Spleen (tissue), 11 donors: Measurements from ENCODE around the gene AKAP6. TPM values are rescaled to one million over a fixed set of nuclear protein-coding genes. Genes with fewer than 3 reads are reported as not detected.

Experiments used
- DNase-seq: peaks from one replicate; pipeline ENCODE4 v3.0.0-alpha.2; 2020
- H3K27ac ChIP-seq, 8 donors: fragments of 200-600 bp; sonication (generic) in 7 of 8; 1 replicate in 4 of 8; 2 replicates in 4 of 8; pipeline versions ENCODE4 v1.5.0 to v1.8.0; 2016 to 2021; ENCODE audit warnings: inconsistent platforms in 4 of 8, mild to moderate bottlenecking in 4 of 8, moderate library complexity in 1 of 8
- H3K27me3 ChIP-seq, 7 donors: fragments of 200-600 bp; sonication (generic) in 6 of 7; replicated peaks in 1 of 7; 1 replicate in 4 of 7; 2 replicates in 3 of 7; pipeline versions ENCODE4 v1.5.0 to v1.8.0; 2016 to 2021; ENCODE audit warnings: inconsistent platforms in 3 of 7, mild to moderate bottlenecking in 1 of 7
- H3K36me3 ChIP-seq, 6 donors: fragments of 200-600 bp; sonication (generic) in 5 of 6; 1 replicate in 4 of 6; 2 replicates in 2 of 6; pipeline versions ENCODE4 v1.5.0 to v1.8.0; 2016 to 2021; ENCODE audit warnings: inconsistent platforms in 2 of 6
- H3K4me1 ChIP-seq, 6 donors: fragments of 200-600 bp; sonication (generic) in 5 of 6; 1 replicate in 3 of 6; 2 replicates in 3 of 6; pipeline versions ENCODE4 v1.5.0 to v1.8.0; 2016 to 2021; ENCODE audit warnings: inconsistent platforms in 3 of 6
- H3K4me3 ChIP-seq, 8 donors: fragments of 200-600 bp; sonication (generic) in 7 of 8; 1 replicate in 4 of 8; 2 replicates in 4 of 8; pipeline versions ENCODE4 v1.5.0 to v1.8.0; 2016 to 2021; ENCODE audit warnings: inconsistent platforms in 4 of 8, mild to moderate bottlenecking in 4 of 8, moderate library complexity in 2 of 8
- H3K9me3 ChIP-seq, 8 donors: fragments of 200-600 bp; sonication (generic) in 7 of 8; 1 replicate in 4 of 8; 2 replicates in 4 of 8; pipeline versions ENCODE4 v1.5.0 to v1.8.0; 2016 to 2021; ENCODE audit warnings: inconsistent platforms in 4 of 8
- CTCF ChIP-seq, 11 experiments: fragments of 200-600 bp in 7 of 11; fragments of 450-650 bp in 4 of 11; sonication (generic) in 4 of 11; IDR thresholded peaks in 8 of 11; conservative IDR thresholded peaks in 3 of 11; 1 replicate in 7 of 11; 2 replicates in 4 of 11; pipeline versions ENCODE4 v1.4.0 to v1.8.0; 2016 to 2021; ENCODE audit warnings: antibody characterized with exemption in 11 of 11, inconsistent platforms in 4 of 11, mild to moderate bottlenecking in 1 of 11
- POLR2A ChIP-seq, 3 donors: fragments of 450-650 bp; IDR thresholded peaks; one replicate each; pipeline ENCODE4 v1.5.1; 2017; ENCODE audit warnings: antibody characterized with exemption in 3 of 3, mild to moderate bottlenecking in 1 of 3
- POLR2AphosphoS5 ChIP-seq, 3 donors: sonication (generic); formaldehyde crosslinking; IDR thresholded peaks; one replicate each; pipeline ENCODE4 v1.5.1; 2017; ENCODE audit warnings: antibody characterized with exemption in 3 of 3
- WGBS, 5 donors: extraction: QIAGEN DNeasy Blood & Tissue Kit in 3 of 5; methylation state at CpG; one replicate each; pipeline versions ENCODE4 v1.1.5 to v1.1.7; 2013 to 2018; 5-methylcytosine and 5-hydroxymethylcytosine counted together
- intact Hi-C: fragments of 100-400 bp; cut with DNase I; formaldehyde crosslinking; loops from one replicate; pipeline ENCODE4 v1.15.0; 2023; ENCODE audit warnings: low total_unique reads
- polyA plus RNA-seq, 3 donors: library from polyadenylated mRNA; stranded (reverse); fragments of 200-250 nt; gene quantifications; one replicate each; pipeline ENCODE4 v1.2.1, GENCODE V29; 2013
- total RNA-seq, 7 donors: library from RNA; depleted of rRNA in 3 of 7; stranded (reverse); fragments of >200 nt in 3 of 7; fragmentation: NEBNext Ultra II Directional in 4 of 7; extraction: Animal tissue kit (Norgen Biotek cat#: 25700) in 4 of 7; gene quantifications; one replicate each; pipeline versions ENCODE4 v1.1.0 to v1.2.1, GENCODE V29; 2016 to 2021
- donor health status: healthy with polysubstance abuse.
- donor health status: DM: no; HTN: no; CAD: no; lungs with moderate emphysema.
- donor health status: DM: no; HTN: no; CAD: no.
- donor health status: Bipolar disorder and iron deficiency.
- donor health status: healthy.
- donor health status: DM: no; HTN: no; CAD: no.
- donor health status: DM: yes; HTN: yes; CAD: no.

AKAP6 gene
- total and polyA plus RNA-seq, 10 donors = 0.20 to 12.1 (median 4.8) TPM

DNA sequence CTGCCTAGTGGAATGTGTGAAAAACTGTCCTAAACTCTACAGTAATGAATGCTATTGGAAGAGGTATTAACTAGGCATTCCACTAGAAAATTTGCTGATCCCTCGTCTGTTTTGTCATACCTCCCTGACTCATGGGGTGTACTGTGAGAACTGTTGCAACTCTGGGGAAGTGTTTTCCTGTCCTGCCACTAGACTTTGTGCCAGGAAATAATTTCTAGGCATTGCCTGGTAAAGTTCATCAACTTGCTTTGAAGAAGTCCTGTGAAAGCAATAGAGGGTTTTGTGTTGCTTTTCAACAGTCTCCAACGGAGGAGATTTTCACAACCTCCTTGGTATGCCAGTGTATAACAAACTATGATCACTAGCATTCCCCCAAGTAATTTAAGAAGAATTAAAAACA, 139.9 kb downstream of the AKAP6 start:
- Histone ChIP-seq H3K4me3 (no peak overlapping the region), H3K27me3 (no peaks in the 10 kb centered on the region), H3K36me3 (no peaks in the 10 kb centered on the region), H3K4me1 (peaks cover 0 to 6% (median 0%) of the 10 kb centered on the region in 6 donors), H3K27ac (peak overlapping the region in 1 of 8 donors; percentile 7), H3K9me3 (peaks cover 0 to 11% (median 0%) of the 10 kb centered on the region in 8 donors)
- 6 to 34% (median 14%) methylated on average over 2 of the region's 2 CpGs for WGBS, 5 donors
- intact Hi-C loops = no loop called here
- no peak for DNase-seq
- TF ChIP-seq POLR2AphosphoS5 (IDR thresholded peaks at IDR 0.05) (no peak), POLR2A (IDR thresholded peaks at IDR 0.05) (no peak)

- no peaks in the 10 kb centered on the region for H3K36me3 ChIP-seq
- peak overlapping the region in 1 of 8 donors; percentile 7 for H3K27ac ChIP-seq
- no peaks in the 10 kb centered on the region for H3K27me3 ChIP-seq
- peaks cover 0 to 6% (median 0%) of the 10 kb centered on the region in 6 donors for H3K4me1 ChIP-seq
- TF ChIP-seq CTCF (IDR thresholded peaks at IDR 0.05 in 8 of 11, conservative IDR thresholded peaks at IDR 0.05 in 3 of 11) (peak in 10 of 11 experiments; percentile 9 to 55 (median 44)), POLR2AphosphoS5 (IDR thresholded peaks at IDR 0.05) (no peak)
- intact Hi-C loops = no loop called here
- DNase-seq = no peak
- H3K4me3 ChIP-seq = no peak overlapping the region
- peaks cover 0 to 11% (median 0%) of the 10 kb centered on the region in 8 donors for H3K9me3 ChIP-seq
- WGBS, 5 donors = 25 to 34% (median 31%) methylated on average over 5 of the region's 5 CpGs
Measured at GRCh38 chr14:32469388-32470160, 140.5 kb downstream of the AKAP6 start.

- Histone ChIP-seq H3K27me3 (no peaks in the 10 kb centered on the region), H3K4me1 (peaks cover 0 to 6% (median 0%) of the 10 kb centered on the region in 6 donors), H3K36me3 (no peaks in the 10 kb centered on the region), H3K4me3 (no peak overlapping the region), H3K9me3 (peaks cover 0 to 7% (median 0%) of the 10 kb centered on the region in 8 donors), H3K27ac (no peak overlapping the region)
- intact Hi-C loops = no loop called here
- WGBS, 5 donors = 58 to 81% (median 73%) methylated on average over 4 of the region's 4 CpGs
- no peak for DNase-seq
- no peak for TF ChIP-seq POLR2AphosphoS5 (IDR thresholded peaks at IDR 0.05)
- no peak for TF ChIP-seq POLR2A (IDR thresholded peaks at IDR 0.05)
- TF ChIP-seq CTCF (IDR thresholded peaks at IDR 0.05 in 8 of 11, conservative IDR thresholded peaks at IDR 0.05 in 3 of 11) = no peak
Measured at GRCh38 chr14:32470161-32470715, 141.1 kb downstream of the AKAP6 start.

DNA sequence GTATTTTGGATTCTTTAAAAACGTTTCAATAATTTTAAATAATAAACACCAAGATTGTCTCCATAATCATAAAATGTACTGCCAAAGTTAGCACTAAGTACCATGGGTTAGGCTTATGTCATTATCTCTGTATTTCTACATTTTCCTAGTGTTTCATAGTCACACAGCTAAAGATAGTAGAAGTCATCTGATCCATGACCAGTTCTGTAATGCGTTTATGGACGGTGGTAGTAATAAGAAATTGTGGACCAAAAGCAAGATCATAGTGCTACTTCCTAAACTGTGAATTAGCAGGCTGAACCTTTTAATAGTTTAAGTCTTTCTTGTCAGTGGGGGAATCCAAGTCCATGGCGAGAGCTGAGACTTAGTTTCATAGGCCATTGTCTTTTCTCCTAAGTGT, 142.1 kb downstream of the AKAP6 start:
- Histone ChIP-seq H3K36me3 (no peaks in the 10 kb centered on the region), H3K9me3 (peaks cover 0 to under 1% (median 0%) of the 10 kb centered on the region in 8 donors), H3K4me3 (no peak overlapping the region), H3K27me3 (no peaks in the 10 kb centered on the region), H3K27ac (no peak overlapping the region), H3K4me1 (peaks cover 0 to 6% (median 0%) of the 10 kb centered on the region in 6 donors)
- DNase-seq = no peak
- no peak for TF ChIP-seq CTCF (IDR thresholded peaks at IDR 0.05 in 8 of 11, conservative IDR thresholded peaks at IDR 0.05 in 3 of 11)
- no peak for TF ChIP-seq POLR2A (IDR thresholded peaks at IDR 0.05)
- TF ChIP-seq POLR2AphosphoS5 (IDR thresholded peaks at IDR 0.05) = no peak
- intact Hi-C loops = no loop called here
- WGBS, 5 donors = 80 to 88% (median 82%) methylated on average over 4 of the region's 4 CpGs
